Activated CD8-positive, alpha-beta memory T cell treated with anti-CD3 and anti-CD28 coated beads for 36 hours (primary cell): ENCODE measurements around the gene RPL5. TPM values are rescaled to one million over a fixed set of nuclear protein-coding genes. Genes with fewer than 3 reads are reported as not detected.

ENCODE experiments used
- CTCF ChIA-PET: fragments of 350-600 bp; sonication (Branson Sonifier 250); formaldehyde crosslinking; loops from one replicate; lab custom pipeline; 2021; ENCODE audit warnings: antibody characterized with exemption; lab: Charles Lee
- POLR2A ChIA-PET: fragments of 350-600 bp; sonication (Branson Sonifier 250); formaldehyde crosslinking; loops from one replicate; lab custom pipeline; 2021; ENCODE audit warnings: antibody characterized with exemption; lab: Charles Lee
- total RNA-seq, 2 experiments: library from RNA; stranded (reverse); gene quantifications; one replicate each; pipeline ENCODE4 v1.2.3, GENCODE V29; 2021

RPL5 gene
- total RNA-seq, 2 experiments from 2014 or later, result 1,483 to 1,514 TPM

GRCh38 chr1:92816732-92817131 lies 15.1 kb upstream of the RPL5 start:
- POLR2A ChIA-PET, result no interaction called here
- CTCF ChIA-PET, result interaction anchor here (1.2 to 2.8 kb wide), 3 partner anchors 15 to 122 kb away, joined by 3 to 11 read pairs (median 5); partner anchors contain the start of gene RPL5

DNA sequence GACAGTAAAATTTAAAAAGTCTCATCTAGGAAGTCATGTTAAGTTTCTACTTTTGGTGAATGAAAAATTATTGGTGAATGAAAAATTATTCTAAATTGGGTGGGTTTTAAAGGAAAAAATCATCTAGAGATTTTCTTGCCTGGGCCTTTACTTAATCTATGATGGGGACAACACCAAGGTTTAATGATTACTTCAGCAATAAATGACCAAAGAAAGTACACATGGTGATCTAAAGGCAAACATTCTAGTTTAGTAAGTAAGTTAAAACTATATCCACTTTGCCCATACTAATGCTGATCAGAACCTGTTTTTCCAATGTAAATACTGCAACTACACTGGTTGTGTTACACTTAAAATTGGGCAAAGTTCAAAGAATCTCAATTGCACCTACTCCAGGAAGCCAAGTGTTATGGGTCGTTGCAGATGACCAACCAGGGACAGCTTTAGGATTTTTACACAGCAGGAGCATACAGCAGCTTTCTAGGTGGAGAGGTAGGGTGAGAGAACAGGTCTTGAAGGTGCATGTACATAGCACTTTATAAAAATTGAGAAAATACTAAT lies 14.6 kb upstream of the RPL5 start:
- ChIA-PET CTCF (interaction anchor here (1.2 to 2.8 kb wide), 3 partner anchors 14 to 122 kb away, joined by 3 to 11 read pairs (median 5); partner anchors contain the start of gene RPL5), POLR2A (no interaction called here)

GRCh38 chr1:92817986-92818764 lies 13.7 kb upstream of the RPL5 start:
- CTCF ChIA-PET, result interaction anchor here (0.6 to 2.8 kb wide), 8 partner anchors 10 to 176 kb away, joined by 3 to 11 read pairs (median 4); partner anchors contain the start of gene RPL5
- POLR2A ChIA-PET, result interaction anchor here (0.7 to 1.5 kb wide), 2 partner anchors 14 to 1047 kb away, joined by 3 to 8 read pairs; partner anchors contain the start of gene RPL5

DNA sequence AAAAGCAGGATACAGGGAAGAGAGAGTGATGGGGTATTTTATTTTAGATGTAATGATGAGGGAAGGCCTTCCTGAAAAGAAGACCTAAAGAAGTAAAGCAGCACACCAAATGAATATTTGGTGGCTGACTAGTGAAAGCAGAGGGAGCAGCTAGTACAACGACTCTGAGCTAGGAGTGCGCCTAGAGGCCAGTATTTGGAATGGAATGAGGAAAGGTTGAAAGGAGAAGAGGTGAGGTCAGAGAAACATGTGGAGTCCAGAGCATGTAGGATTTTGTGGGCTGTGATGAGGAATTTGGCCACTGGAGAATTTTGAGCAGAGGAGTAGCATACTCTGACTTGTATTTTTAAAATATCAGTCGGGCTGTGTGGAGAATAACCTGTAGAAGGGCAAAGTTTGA lies 11.8 kb upstream of the RPL5 start:
- ChIA-PET POLR2A (interaction anchor here (1.5 kb wide), 1 partner anchor 12 kb away, joined by 3 read pairs; the partner anchor contains the start of gene RPL5), CTCF (no interaction called here)

GRCh38 chr1:92820551-92820950 lies 11.3 kb upstream of the RPL5 start:
- POLR2A ChIA-PET, result no interaction called here
- CTCF ChIA-PET, result interaction anchor here (0.8 kb wide), 1 partner anchor 72 kb away, joined by 3 read pairs; no protein-coding TSS in a partner anchor

DNA sequence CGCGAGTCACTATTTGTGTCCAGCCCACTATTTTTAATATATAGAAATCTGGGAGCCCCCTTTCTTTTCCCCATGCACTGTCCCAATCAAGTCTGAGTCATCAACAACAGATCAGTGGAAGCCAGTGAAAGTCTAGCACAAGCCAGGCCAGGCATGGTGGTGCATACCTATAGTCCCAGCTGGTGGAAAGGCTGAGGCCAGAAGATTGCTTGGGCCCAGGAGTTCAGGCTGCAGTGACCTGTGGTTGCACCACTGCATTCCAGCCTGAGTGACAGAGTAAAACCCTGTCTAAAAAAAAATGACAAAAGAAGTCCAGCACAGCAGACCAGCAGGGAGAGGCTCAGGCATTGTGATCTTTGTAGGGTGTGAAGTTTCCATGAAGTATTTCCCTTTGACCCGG lies 9.0 kb upstream of the RPL5 start:
- CTCF ChIA-PET, result no interaction called here
- POLR2A ChIA-PET, result no interaction called here

DNA sequence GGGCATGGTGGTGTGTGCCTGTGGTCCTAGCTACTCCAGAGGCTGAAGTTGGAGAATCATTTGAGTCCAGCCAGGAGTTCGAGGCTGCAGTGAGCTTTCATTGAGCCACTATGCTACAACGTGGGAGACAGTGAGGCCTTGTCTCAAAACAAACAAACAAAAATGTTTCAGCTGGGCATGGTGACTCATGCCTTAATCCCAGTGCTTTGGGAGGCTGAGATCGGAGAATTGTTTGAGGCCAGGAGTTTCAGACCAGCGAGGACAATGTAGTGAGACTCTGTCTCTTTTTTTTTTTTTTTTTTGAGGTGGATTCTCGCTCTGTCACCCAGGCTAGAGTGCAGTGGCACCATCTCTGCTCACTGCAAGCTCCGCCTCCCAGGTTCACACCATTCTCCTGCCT lies 5.0 kb upstream of the RPL5 start:
- ChIA-PET POLR2A (no interaction called here), CTCF (no interaction called here)

GRCh38 chr1:92831368-92831761 lies 475 bp upstream of the RPL5 start:
- ChIA-PET CTCF (interaction anchor here (0.6 to 2.6 kb wide), 9 partner anchors 9 to 1142 kb away, joined by 3 to 11 read pairs (median 4); no protein-coding TSS in a partner anchor), POLR2A (interaction anchor here (0.6 to 1.9 kb wide), 5 partner anchors 9 to 422 kb away, joined by 3 to 14 read pairs (median 3); partner anchors contain the start of gene DIPK1A)

DNA sequence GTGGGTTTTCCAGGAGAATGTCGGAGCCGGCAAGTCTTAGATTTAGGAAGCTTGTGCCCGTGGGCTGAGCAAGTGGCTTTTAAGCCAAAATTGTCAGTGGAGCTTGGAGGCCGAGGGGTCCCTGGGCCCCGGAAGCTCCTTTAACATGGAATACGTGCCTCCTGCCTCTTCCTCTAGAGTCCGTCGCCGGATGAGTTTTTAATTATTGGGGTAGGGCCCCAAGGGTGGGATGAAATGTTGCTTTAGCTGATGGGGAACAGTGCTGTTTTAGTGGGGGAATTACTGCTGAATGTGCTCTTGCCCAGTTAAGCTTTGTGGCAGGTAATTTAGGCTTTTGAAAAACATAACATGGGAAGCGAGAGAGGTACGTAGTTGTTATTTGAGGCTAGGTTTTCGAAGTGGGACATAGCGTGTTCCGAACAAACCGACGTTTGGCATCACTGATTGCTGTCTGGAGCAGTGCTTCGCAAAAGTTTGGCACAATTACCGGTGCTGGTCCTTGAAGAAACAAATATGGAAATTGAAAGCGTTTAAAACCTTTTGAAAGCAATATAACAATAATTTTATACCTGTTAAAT lies 786 bp downstream of the RPL5 start:
- POLR2A ChIA-PET, result interaction anchor here (0.9 to 1.9 kb wide), 5 partner anchors 13 to 358 kb away, joined by 3 to 14 read pairs (median 3); partner anchors contain the start of gene DIPK1A
- CTCF ChIA-PET, result interaction anchor here (0.6 to 2.6 kb wide), 13 partner anchors 8 to 350 kb away, joined by 3 to 11 read pairs (median 3); no protein-coding TSS in a partner anchor

DNA sequence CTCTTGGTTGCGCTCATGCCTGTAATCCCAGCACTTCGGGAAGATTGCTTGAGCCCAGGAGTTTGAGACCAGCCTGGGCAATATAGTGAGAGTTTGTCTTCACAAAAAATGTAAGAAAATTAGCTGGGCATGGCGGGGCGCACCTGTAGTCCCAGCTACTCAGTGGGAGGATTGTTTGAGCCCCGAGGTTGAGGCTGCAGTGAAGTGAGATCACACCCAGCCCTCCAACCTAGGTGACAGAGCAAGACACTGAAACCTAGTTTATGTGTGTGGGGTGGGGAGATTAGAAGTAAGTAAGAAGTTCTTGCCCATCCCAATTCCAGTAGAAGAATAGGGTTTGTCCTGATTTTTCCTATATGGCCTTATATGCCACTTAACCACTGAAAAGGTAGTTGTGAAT lies 2.0 kb downstream of the RPL5 start:
- CTCF ChIA-PET, result interaction anchor here (0.6 kb wide), 1 partner anchor 246 kb away, joined by 3 read pairs; no protein-coding TSS in a partner anchor
- POLR2A ChIA-PET, result interaction anchor here (0.7 kb wide), 1 partner anchor 127 kb away, joined by 3 read pairs; the partner anchor contains the start of gene DIPK1A

DNA sequence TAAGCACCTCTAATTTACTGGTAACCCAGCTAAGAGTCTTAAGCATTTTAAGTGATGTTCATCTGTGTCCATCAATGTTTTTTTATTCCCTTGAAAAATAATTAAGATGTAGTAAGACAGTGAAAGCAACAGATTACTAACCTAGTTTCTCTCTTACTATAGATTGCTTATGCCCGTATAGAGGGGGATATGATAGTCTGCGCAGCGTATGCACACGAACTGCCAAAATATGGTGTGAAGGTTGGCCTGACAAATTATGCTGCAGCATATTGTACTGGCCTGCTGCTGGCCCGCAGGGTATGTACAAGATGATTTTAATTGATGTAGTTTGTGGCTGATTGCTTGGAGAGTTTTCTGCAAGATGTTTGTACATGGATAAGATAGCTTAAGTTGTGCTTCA lies 2.8 kb downstream of the RPL5 start:
- POLR2A ChIA-PET, result no interaction called here
- CTCF ChIA-PET, result interaction anchor here (0.6 kb wide), 1 partner anchor 246 kb away, joined by 3 read pairs; no protein-coding TSS in a partner anchor

DNA sequence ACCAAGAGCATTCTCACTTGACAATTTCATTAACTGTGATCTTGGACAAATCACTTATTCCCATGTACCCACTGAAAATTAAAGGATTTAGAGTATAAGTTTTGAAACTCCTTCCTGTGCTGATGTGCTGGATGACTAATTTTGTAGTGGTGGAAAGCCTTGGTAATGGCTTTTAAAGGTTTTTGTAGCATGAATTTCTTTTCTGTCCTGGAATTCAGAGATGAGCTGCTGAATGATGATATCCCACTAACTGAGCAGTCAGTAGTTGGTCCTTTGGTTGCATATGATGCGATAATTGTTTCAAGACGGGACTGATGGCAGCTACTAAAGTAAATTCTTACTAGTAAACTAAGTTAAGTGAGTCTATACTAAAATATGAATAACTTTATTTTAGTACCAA lies 5.2 kb downstream of the RPL5 start:
- POLR2A ChIA-PET, result no interaction called here
- CTCF ChIA-PET, result interaction anchor here (1.0 kb wide), 1 partner anchor 53 kb away, joined by 4 read pairs; no protein-coding TSS in a partner anchor

- CTCF ChIA-PET, result no interaction called here
- POLR2A ChIA-PET, result interaction anchor here (0.6 to 0.8 kb wide), 3 partner anchors 142 to 1816 kb away, joined by 3 to 8 read pairs (median 4); partner anchors contain the start of gene ZNF644
These were observed 6.7 kb downstream of the RPL5 start for GRCh38 chr1:92838519-92838918.

- ChIA-PET POLR2A (interaction anchor here (0.5 to 1.4 kb wide), 3 partner anchors 17 to 300 kb away, joined by 3 to 7 read pairs (median 3); no protein-coding TSS in a partner anchor), CTCF (interaction anchor here (0.7 to 1.1 kb wide), 3 partner anchors 27 to 121 kb away, joined by 3 to 4 read pairs (median 3); partner anchors contain the start of gene DIPK1A)
These were observed 7.6 kb downstream of the RPL5 start for GRCh38 chr1:92839442-92839841.

DNA sequence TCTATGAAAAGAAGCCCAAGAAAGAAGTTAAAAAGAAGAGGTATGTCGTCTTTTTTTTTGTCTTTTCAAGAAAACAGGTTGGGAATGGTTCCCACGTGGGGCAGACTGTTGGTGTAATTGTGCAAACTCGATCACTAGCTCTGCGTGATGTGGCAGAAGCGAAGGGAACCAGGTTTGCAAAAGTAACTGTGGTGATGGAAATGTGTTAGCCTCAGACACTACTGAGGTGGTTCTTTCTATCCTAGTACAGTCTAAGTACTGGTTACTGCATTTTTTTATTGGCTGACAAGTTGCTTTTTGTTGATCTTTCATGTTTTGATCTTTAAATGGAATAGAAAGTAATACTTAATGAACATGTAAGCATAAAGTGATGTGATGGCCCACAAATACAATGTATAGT lies 8.8 kb downstream of the RPL5 start:
- ChIA-PET POLR2A (interaction anchor here (1.3 to 1.4 kb wide), 2 partner anchors 9 to 121 kb away, joined by 3 to 7 read pairs; no protein-coding TSS in a partner anchor), CTCF (interaction anchor here (0.6 to 0.9 kb wide), 3 partner anchors 9 to 238 kb away, joined by 3 to 4 read pairs (median 3); partner anchors contain the start of genes DIPK1A and RPL5)

- CTCF ChIA-PET, result interaction anchor here (1.5 kb wide), 1 partner anchor 11 kb away, joined by 4 read pairs; the partner anchor contains the start of gene RPL5
- POLR2A ChIA-PET, result no interaction called here
These were observed 10.5 kb downstream of the RPL5 start for GRCh38 chr1:92842082-92843045.

DNA sequence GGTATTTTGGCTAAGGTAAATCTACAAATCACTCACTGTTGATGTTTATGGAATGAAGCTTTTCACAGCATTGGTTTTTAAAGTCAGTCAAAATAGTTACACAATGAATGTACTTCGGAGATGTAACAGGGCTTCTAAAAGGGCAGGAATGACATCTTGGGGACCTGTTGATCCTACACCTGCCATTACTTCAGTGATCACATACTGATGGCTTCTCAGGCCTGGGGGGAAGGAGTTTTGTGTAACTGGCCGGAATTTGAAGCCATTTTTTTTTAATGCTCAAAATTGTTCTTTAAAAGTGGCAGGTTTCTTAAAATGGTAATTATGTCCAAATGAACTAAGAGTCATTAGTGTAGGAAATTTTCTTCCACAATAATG lies 11.2 kb downstream of the RPL5 start:
- ChIA-PET POLR2A (no interaction called here), CTCF (interaction anchor here (1.5 kb wide), 1 partner anchor 11 kb away, joined by 4 read pairs; the partner anchor contains the start of gene RPL5)
